Endometrial microvascular endothelial cells (primary cell): ENCODE measurements around the gene TULP1. TPM values are rescaled to one million over a fixed set of nuclear protein-coding genes. Genes with fewer than 3 reads are reported as not detected.

Experiments
- in situ Hi-C: cut with HindIII; loops from 2 replicates; pipeline ENCODE4 v1.10.0; 2017; ENCODE audit warnings: low sequenced_read_pairs, low pct_unique_long_range_greater_than_20kb; ENCODE audit errors: inconsistent ontology term
- total RNA-seq: library from RNA; depleted of rRNA; stranded (reverse); fragments of >200 nt; gene quantifications from one replicate; pipeline ENCODE4 v1.2.3, GENCODE V29; 2015; ENCODE audit errors: inconsistent ontology term

The TULP1 gene
- total RNA-seq, 1 donor from 2014 or later, result not detected

DNA sequence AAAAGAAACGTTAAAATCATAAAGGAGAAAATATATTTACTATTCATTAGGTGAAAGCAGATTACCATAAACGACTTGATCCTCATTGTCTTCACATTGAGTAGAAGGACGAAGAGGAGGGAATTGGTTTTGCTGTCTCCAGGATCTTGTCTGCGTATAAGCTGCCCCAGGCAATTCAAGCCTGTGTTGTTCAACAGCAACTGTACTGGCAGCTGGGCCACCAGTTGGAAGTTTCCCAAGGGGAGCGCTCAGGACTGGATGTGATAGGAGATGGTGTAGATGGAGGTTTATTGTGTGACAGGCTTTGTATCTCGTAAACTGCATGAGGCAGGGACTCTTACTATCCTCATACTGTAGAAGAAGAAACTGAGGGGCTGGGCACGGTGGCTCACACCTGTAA, 64.5 kb downstream of the TULP1 start:
- in situ Hi-C loops, result loop anchor here (25.0 kb wide), 1 partner anchor 111 kb away; the partner anchor contains the start of gene PPARD

Other genes starting within 250 kb of the TULP1 start
- gene DEF6, start 215.1 kb downstream of the TULP1 start, total RNA-seq, result 1.6 TPM
- 9.1 TPM for gene PPARD, start 170.3 kb downstream of the TULP1 start, total RNA-seq
- gene FANCE, start 60.6 kb downstream of the TULP1 start, total RNA-seq, result 10.6 TPM
- 1,136 TPM for gene RPL10A, start 44.5 kb downstream of the TULP1 start, total RNA-seq
- 1.2 TPM for gene TEAD3, start 15.8 kb downstream of the TULP1 start, total RNA-seq
- 67.3 TPM for gene FKBP5, start 176.0 kb upstream of the TULP1 start, total RNA-seq
- gene ARMC12, start 224.1 kb upstream of the TULP1 start, total RNA-seq, result 0.93 TPM